Middle frontal gyrus (tissue), 1 donor: ENCODE results near the gene KIAA1958.
"Not testable (repeated sequence)": the region's sequence is repeated elsewhere in the genome, so short reads cannot be mapped to it uniquely, and the experiment has no call there.

Source experiments
- DNase-seq: peaks from one replicate; pipeline ENCODE4 v3.0.0-alpha.2; 2015; ENCODE audit warnings: low spot score; ENCODE audit errors: extremely low spot score

KIAA1958 gene

GRCh38 chr9:112555101-112555643, 68.5 kb downstream of the KIAA1958 start:
- no peak for DNase-seq

GRCh38 chr9:112555844-112556482, 69.3 kb downstream of the KIAA1958 start:
- no peak for DNase-seq

GRCh38 chr9:112556497-112557442, 70.1 kb downstream of the KIAA1958 start:
- no peak for DNase-seq

- no peak for DNase-seq
Measured at GRCh38 chr9:112558476-112558875, 71.8 kb downstream of the KIAA1958 start.

- DNase-seq, result no peak
Measured at GRCh38 chr9:112558978-112559377, 72.4 kb downstream of the KIAA1958 start.

GRCh38 chr9:112559629-112560413, 73.2 kb downstream of the KIAA1958 start:
- no peak for DNase-seq

- no peak for DNase-seq
Measured at GRCh38 chr9:112562235-112562958, 75.8 kb downstream of the KIAA1958 start.

- no peak for DNase-seq
Measured at GRCh38 chr9:112569186-112569585, 82.6 kb downstream of the KIAA1958 start.

GRCh38 chr9:112570671-112571167, 84.1 kb downstream of the KIAA1958 start:
- DNase-seq, result peak; percentile 44

- DNase-seq, result no peak
Measured at GRCh38 chr9:112571624-112572355, 85.2 kb downstream of the KIAA1958 start.

GRCh38 chr9:112572416-112572815, 85.8 kb downstream of the KIAA1958 start:
- no peak for DNase-seq

GRCh38 chr9:112574008-112574407, 87.4 kb downstream of the KIAA1958 start:
- DNase-seq, result no peak

GRCh38 chr9:112575107-112575506, 88.5 kb downstream of the KIAA1958 start:
- DNase-seq, result no peak

- no peak for DNase-seq
Measured at GRCh38 chr9:112581469-112582176, 95.0 kb downstream of the KIAA1958 start.

GRCh38 chr9:112582371-112583262, 96.0 kb downstream of the KIAA1958 start:
- no peak for DNase-seq

- no peak for DNase-seq
Measured at GRCh38 chr9:112586599-112587155, 100.0 kb downstream of the KIAA1958 start.

- DNase-seq, result not testable (repeated sequence)
Measured at GRCh38 chr9:112591875-112592274, 105.2 kb downstream of the KIAA1958 start.

GRCh38 chr9:112599732-112600131, 113.1 kb downstream of the KIAA1958 start:
- no peak for DNase-seq
